Thymus (tissue), 11 donors: Measurements from ENCODE around the gene RTL1. TPM values are rescaled to one million over a fixed set of nuclear protein-coding genes. Genes with fewer than 3 reads are reported as not detected.

Source experiments
- DNase-seq, 9 donors: peaks; one replicate each; pipeline ENCODE4 v3.0.0-alpha.2; 2013; ENCODE audit warnings: low spot score in 9 of 9, low read depth in 6 of 9, missing footprints in 1 of 9
- H3K27ac ChIP-seq, 2 donors: one replicate each; pipeline ENCODE4 v1.5.1; 2013; ENCODE audit warnings: control low read depth in 1 of 2, low read depth in 1 of 2, low read length in 1 of 2, mild to moderate bottlenecking in 1 of 2, moderate library complexity in 1 of 2
- H3K27me3 ChIP-seq, 2 donors: one replicate each; pipeline ENCODE4 v1.5.1; 2013; ENCODE audit warnings: low read length in 1 of 2; ENCODE audit not compliant: control insufficient read depth in 2 of 2, insufficient read depth in 1 of 2
- H3K36me3 ChIP-seq, 2 donors: one replicate each; pipeline ENCODE4 v1.5.1; 2013; ENCODE audit warnings: low read length in 1 of 2, mild to moderate bottlenecking in 1 of 2, moderate library complexity in 1 of 2; ENCODE audit not compliant: control insufficient read depth in 2 of 2, insufficient read depth in 2 of 2
- H3K4me1 ChIP-seq, 2 donors: one replicate each; pipeline ENCODE4 v1.5.1; 2013; ENCODE audit warnings: low read length in 2 of 2; ENCODE audit not compliant: control insufficient read depth in 2 of 2, insufficient read depth in 2 of 2
- H3K4me3 ChIP-seq, 2 donors: one replicate each; pipeline ENCODE4 v1.5.1; 2013; ENCODE audit warnings: low read length in 2 of 2, control low read depth in 1 of 2, mild to moderate bottlenecking in 1 of 2
- H3K9me3 ChIP-seq, 2 donors: one replicate each; pipeline ENCODE4 v1.5.1; 2013; ENCODE audit warnings: low read length in 1 of 2, mild to moderate bottlenecking in 1 of 2; ENCODE audit not compliant: control insufficient read depth in 2 of 2, insufficient read depth in 1 of 2
- WGBS: extraction: QIAGEN DNeasy Blood & Tissue Kit; methylation state at CpG from one replicate; pipeline ENCODE4 v1.1.7; 2013; 5-methylcytosine and 5-hydroxymethylcytosine counted together
- polyA plus RNA-seq: library from polyadenylated mRNA; stranded (reverse); fragments of 200-250 nt; gene quantifications from one replicate; pipeline ENCODE4 v1.2.3, GENCODE V29; 2013
- total RNA-seq: library from RNA; stranded (reverse); fragments of 120-200 nt; gene quantifications from one replicate; pipeline ENCODE4 v1.2.4, GENCODE V29; 2013
- donor health status: healthy.

Gene RTL1
- total and polyA plus RNA-seq, 2 donors = under 0.01 to 0.02 TPM

GRCh38 chr14:100834082-100834793, 69.3 kb downstream of the RTL1 start:
- Histone ChIP-seq H3K9me3 (no peaks in the 10 kb centered on the region), H3K27ac (no peak overlapping the region), H3K36me3 (no peaks in the 10 kb centered on the region), H3K4me1 (peaks cover 0 to under 1% of the 10 kb centered on the region in 2 donors), H3K4me3 (no peak overlapping the region), H3K27me3 (no peaks in the 10 kb centered on the region)
- no peak for DNase-seq
- WGBS = 96% methylated on average over 15 of the region's 15 CpGs

- no peaks in the 10 kb centered on the region for H3K36me3 ChIP-seq
- H3K9me3 ChIP-seq = peaks cover 5 to 11% of the 10 kb centered on the region in 2 donors
- H3K4me1 ChIP-seq = no peaks in the 10 kb centered on the region
- 97% methylated on average over 21 of the region's 21 CpGs for WGBS
- H3K4me3 ChIP-seq = no peak overlapping the region
- peaks cover 0 to 7% of the 10 kb centered on the region in 2 donors for H3K27me3 ChIP-seq
- DNase-seq = no peak
- no peak overlapping the region for H3K27ac ChIP-seq
Measured at GRCh38 chr14:100832311-100832960, 71.1 kb downstream of the RTL1 start.

- Histone ChIP-seq H3K9me3 (peaks cover 5 to 28% of the 10 kb centered on the region in 2 donors), H3K4me3 (no peak overlapping the region), H3K4me1 (no peaks in the 10 kb centered on the region), H3K27me3 (peaks cover 3 to 25% of the 10 kb centered on the region in 2 donors), H3K36me3 (no peaks in the 10 kb centered on the region), H3K27ac (no peak overlapping the region)
- no peak for DNase-seq
- WGBS = 94% methylated on average over 8 of the region's 8 CpGs
Measured at GRCh38 chr14:100830681-100831080, 72.8 kb downstream of the RTL1 start.

Other genes with a start within 250 kb of the RTL1 start
- 4.8 TPM for gene DLK1, start 176.8 kb downstream of the RTL1 start, total RNA-seq
- 6.9 TPM for gene DLK1, start 176.8 kb downstream of the RTL1 start, polyA plus RNA-seq
- gene MEG3, start 77.6 kb downstream of the RTL1 start, total RNA-seq = 12.6 TPM
- 103 TPM for gene MEG3, start 77.6 kb downstream of the RTL1 start, polyA plus RNA-seq